8988T (cell line): ENCODE results near the gene WDR44.
"Not testable (repeated sequence)": the region's sequence is repeated elsewhere in the genome, so short reads cannot be mapped to it uniquely, and the experiment has no call there.

Source experiments
- DNase-seq: peaks from one replicate; pipeline ENCODE4 v3.0.0; 2011

WDR44 gene, protein sequence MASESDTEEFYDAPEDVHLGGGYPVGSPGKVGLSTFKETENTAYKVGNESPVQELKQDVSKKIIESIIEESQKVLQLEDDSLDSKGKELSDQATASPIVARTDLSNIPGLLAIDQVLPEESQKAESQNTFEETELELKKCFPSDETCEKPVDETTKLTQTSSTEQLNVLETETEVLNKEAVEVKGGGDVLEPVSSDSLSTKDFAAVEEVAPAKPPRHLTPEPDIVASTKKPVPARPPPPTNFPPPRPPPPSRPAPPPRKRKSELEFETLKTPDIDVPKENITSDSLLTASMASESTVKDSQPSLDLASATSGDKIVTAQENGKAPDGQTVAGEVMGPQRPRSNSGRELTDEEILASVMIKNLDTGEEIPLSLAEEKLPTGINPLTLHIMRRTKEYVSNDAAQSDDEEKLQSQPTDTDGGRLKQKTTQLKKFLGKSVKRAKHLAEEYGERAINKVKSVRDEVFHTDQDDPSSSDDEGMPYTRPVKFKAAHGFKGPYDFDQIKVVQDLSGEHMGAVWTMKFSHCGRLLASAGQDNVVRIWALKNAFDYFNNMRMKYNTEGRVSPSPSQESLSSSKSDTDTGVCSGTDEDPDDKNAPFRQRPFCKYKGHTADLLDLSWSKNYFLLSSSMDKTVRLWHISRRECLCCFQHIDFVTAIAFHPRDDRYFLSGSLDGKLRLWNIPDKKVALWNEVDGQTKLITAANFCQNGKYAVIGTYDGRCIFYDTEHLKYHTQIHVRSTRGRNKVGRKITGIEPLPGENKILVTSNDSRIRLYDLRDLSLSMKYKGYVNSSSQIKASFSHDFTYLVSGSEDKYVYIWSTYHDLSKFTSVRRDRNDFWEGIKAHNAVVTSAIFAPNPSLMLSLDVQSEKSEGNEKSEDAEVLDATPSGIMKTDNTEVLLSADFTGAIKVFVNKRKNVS

GRCh38 chrX:118345464-118346257, at the start of gene WDR44:
WDR44 (plus strand) TSS chrX:118346106; CDS start chrX:118346504, 398 bp downstream.
- DNase-seq = peak; percentile 26

DNA sequence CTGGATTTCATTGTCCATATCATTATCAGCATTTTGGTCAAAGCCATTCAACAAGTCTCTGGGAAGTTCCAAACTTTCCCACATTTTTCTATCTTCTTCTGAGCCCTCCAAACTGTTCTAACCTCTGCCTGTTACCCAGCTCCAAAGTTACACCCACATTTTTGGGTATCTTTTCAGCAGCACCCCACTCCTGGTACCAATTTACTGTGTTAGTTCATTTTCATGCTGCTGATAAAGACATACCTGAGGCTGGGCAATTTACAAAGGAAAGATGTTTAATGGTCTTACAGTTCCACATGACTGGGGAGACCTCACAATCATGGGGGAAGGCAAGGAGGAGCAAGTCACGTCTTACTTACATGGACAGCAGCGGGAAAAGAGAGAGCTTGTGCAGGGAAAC, 40.1 kb upstream of the WDR44 start:
- DNase-seq = not testable (repeated sequence)

DNA sequence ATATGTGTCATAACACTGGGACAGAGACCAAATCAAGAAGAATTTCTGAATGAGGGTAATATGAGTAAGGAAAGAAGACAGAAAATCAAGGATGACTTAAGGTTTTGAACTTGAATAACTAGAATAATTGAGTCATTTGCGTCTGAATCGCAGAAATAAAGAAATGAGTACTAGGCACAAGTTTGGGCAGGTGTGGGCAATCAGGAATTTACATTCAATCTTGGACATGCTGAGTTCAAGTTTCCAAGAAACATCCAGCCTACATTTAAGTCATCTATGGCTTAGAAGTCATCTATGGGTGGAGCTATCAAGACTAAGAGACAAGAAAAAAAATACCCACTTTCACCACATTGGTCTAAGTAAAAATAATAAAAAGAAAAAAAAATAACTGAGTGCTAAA, 30.4 kb upstream of the WDR44 start:
- DNase-seq = no peak

GRCh38 chrX:118324588-118324987, 21.3 kb upstream of the WDR44 start:
- DNase-seq = no peak

DNA sequence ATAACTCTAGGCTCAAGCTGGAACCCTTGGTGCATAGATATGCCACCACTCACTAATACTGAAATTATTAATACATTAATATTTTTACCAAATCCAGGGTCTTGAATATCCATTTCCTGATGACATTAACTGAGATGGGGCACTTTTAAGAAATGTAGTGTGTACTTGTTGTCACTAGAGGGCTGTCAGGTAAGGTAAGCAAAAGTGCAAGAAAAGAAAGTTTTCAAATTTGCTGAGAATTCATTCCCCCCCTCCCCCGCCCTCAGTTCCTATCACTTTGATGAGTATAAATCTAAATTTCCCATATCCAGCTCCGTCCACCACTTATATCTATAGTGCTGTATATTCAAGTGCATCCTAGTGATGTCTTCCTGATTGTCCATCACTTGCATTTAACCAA, 20.5 kb upstream of the WDR44 start:
- no peak for DNase-seq

GRCh38 chrX:118329175-118329574, 16.7 kb upstream of the WDR44 start:
- DNase-seq = no peak

DNA sequence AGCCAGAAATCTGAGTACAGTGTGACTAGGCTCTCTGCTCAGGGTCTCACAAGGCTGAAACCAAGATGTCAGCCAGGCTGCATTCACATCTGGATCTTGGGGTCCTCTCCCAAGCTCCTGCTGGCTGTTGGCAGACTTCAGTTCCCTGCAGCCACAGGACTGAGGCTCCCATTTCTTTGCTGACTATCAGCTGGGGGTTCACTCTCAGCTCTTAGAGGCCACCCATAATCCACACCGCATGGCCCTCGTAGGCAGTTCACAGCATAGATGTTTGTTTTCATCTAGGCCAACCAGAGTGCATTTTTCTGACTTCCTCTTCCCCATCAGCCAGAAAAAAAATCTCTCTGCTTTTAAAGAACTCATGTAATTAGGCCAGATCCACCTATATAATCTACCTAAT, 8.2 kb upstream of the WDR44 start:
- no peak for DNase-seq

- DNase-seq = no peak
These were observed 7.0 kb upstream of the WDR44 start for GRCh38 chrX:118338930-118339329.

DNA sequence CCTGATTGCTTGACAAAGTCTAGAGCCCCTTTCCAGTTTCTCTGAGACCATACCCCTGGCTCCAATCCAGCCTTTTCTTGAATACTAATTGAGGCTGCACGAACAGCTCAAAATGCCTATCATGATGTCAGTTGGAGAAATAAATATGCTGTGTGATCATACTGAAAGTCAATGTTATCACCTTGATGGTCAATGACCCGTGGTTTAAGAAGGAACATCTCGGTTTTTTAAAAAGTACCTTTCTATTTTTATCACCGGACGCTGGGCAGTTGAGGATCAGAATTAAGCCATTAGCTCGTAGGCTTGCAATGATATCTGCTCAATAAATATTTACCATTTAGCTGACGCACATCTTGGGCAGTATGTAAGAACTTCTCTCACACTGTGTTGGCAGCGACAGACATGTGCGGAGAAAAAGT, 852 bp upstream of the WDR44 start:
- no peak for DNase-seq

DNA sequence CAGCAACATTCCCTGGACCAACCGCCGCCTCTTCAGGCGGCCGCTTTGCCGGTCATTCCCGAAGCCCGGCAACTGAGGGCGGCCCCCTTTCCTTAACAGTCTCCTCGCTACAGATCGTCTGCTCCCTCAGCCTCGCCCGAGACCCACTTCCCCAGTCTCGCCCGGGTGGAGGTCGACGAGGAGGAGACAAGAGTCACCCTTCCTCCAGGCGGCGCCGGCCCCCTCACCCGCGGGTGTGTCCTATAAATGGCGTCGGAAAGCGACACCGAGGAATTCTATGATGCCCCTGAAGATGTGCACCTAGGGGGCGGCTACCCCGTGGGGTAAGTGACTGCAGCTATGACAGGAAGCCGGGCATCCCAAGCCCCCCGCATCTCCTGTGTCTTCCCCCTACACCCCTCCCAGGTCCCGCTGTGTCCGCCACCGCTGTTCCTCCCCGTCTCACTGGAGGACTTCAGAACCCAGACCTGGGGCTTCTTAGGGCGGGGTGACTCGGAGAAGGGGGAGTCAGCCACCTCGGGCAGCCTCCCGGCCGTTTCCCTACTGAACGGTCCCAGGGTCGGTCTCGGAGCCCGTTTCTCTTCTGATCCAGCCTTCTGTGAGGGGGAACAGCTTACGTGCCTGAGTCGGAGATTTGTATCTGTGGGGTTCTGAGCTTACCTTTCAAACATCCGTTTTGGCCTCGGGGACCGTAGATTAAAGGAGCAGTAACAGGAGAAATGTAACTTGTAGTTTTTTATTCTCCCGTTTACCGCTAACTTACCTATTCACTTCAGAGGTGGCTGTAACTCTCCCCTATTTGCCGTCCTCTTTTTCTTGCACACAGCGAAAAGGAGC, 570 bp downstream of the WDR44 start:
- DNase-seq = peak; percentile 19

- DNase-seq = no peak
These were observed 1.2 kb downstream of the WDR44 start for GRCh38 chrX:118347131-118347530.

GRCh38 chrX:118347736-118348135, 1.8 kb downstream of the WDR44 start:
- DNase-seq = no peak

DNA sequence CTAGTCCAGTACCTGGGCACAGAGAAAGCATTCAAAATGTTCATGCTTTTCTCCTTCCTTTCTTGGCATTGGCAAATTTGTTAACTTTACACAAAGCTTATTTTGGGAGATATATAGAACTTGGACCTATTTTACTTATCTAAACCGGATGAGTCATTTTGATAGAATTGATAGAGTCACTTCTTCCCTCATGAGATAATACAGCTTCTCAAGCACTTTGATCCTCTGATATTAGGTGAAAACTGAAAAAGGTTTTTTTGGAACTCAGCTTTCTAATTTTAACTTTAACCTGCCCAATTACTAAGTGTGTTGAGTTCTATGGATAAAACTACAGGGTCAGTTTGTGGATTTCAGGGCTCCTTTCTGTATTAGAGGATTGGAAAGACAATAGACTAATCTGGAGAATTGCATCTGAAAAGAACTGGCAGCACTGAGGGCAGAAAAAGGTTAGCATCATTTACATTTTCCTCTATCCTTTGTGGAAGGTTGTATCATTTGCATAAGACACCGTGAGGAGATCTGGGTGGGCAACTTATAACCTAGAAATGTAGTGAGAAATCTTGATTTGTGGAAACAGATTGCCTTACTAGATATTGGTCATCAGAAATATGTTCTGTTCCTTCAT, 2.4 kb downstream of the WDR44 start:
- DNase-seq = no peak

DNA sequence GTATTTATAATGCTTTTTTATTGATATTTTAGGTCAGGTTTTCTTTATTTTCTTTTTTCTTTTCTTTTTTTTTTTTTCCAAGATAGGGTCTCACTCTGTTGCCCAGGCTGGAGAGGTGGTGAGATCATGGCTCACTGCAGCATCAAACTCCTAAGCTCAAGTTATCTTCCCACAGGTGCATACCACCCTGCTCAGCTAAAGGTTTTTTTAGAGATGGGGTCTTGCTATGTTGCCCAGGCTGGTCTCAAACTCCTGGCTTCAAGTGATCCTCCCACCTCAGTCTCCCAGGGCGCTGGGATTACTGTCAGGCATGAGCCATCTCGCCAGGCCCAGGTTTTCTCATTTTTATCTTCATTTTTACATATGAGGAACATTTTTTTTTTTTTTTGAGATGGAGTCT, 3.3 kb downstream of the WDR44 start:
- DNase-seq = no peak

DNA sequence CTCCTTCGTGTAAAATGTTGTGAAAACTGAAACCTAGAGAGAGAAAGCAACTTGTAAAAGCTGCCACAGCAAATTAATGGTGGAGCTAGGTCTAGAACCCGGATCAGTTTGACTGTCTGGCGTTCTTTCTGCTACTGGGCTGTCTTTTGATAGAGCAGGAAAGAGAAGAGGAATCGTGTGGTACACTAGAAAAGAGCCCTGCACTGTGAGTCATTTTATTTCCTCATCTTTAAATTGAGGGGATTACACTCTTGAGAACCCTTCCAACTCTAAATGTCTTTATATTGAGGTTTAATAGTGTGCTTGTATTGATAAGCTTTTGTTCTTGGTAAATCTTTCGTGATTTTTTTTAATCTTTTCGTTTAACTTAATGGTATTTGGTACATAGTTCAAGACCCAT, 4.3 kb downstream of the WDR44 start:
- DNase-seq = no peak

DNA sequence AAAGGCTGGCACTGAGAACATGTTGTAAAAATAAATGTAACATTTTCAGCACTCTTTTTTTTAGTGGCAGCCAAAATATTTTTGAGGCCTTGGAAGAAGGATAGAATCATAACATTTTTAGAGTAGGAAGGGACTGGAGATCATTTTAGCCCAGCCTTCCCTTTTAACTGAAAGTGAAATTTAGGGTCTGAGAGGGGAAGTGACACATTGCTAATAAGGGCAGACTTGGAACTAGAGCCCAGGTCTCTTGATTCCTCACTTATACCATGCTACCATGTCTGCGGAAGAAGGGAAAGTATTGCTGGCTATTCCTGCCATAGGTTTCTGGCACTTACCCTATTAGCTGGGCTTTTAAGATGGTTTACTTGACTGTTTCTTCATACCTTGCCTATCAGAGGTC, 4.8 kb downstream of the WDR44 start:
- no peak for DNase-seq

GRCh38 chrX:118352566-118352965, 6.7 kb downstream of the WDR44 start:
- DNase-seq = no peak

DNA sequence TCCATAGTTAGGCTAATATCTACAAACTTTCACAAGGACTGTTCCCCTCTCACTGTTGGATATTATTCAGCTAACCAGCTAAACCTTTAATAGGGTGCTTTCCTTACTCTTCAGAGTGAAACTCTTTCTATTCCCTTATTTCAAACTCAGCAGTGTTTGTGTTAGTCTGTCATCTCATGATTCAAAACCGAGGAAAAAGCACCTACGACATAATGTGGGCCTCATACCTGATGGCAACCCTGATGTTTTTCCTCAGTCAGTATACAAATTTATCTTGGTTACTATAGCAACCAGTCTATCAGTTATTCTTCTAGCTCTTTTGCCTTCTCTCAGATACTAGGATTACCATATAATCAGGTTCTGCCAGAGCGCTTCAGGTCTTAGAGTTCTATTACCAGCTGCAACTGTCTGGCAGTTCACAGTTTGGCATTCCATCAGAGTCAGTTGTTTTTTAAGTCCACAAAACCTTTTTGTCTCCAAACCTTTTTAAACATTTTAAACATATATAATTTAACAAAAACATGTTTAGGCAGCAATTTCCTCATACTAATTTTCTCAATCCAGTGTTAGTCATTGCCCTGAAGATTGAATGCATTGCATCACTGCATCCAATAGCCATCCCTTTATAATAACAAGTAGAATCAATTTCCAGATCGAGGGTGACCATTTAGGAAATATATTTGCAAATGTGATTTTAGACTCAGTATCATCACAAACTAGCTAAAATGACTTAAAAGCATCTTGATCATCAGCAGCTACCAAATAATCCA, 7.4 kb downstream of the WDR44 start:
- no peak for DNase-seq

- no peak for DNase-seq
These were observed 9.5 kb downstream of the WDR44 start for GRCh38 chrX:118355225-118355920.

- DNase-seq = no peak
These were observed 10.3 kb downstream of the WDR44 start for GRCh38 chrX:118356154-118356701.
